Heart left ventricle (tissue), 13 donors: ENCODE measurements around the gene LRMDA.

ENCODE experiments used
- CTCF ChIP-seq, 12 donors: fragments of 200-600 bp; sonication (generic) in 4 of 12; IDR thresholded peaks; one replicate each; pipeline versions ENCODE4 v1.5.0 to v1.8.0; 2018 to 2022; ENCODE audit warnings: antibody characterized with exemption in 12 of 12, mild to moderate bottlenecking in 5 of 12
- POLR2A ChIP-seq, 2 donors: fragments of 450-650 bp; IDR thresholded peaks; one replicate each; pipeline ENCODE4 v1.6.1; 2017; ENCODE audit warnings: antibody characterized with exemption in 2 of 2, mild to moderate bottlenecking in 2 of 2, moderate library complexity in 2 of 2
- donor health status: ischemic (EF 13 %, LVEDD 7.1; RV severe dilation, severe dysfunction).
- donor health status: DM: no; HTN: yes; CAD: no.
- donor health status: DM: no; HTN: no; CAD: no.
- donor health status: ischemic (EF 25% LVEDD 6.9; RV normal size, moderate dysfunction).
- donor health status: ischemic (EF 25% LVEDD 5.7; RV mildly dilated, moderate dysfunction).
- donor health status: ischemic (EF 35%, LVEDD 5.7; RV mildly dilated, moderate dysfunction).
- donor health status: nonischemic (EF 11% LVEDD 7.7; RV severe dilation, severe dysfunction).
- donor health status: DM: yes; HTN: yes; CAD: no.
- donor health status: PGD.
- donor health status: ischemic (EF 29% LVEDD 5.4; RV normal size, mild dysfunction).
- donor health status: nonischemic (EF 23%, LVEDD 6.1; RV moderate dilation, normal function).

DNA sequence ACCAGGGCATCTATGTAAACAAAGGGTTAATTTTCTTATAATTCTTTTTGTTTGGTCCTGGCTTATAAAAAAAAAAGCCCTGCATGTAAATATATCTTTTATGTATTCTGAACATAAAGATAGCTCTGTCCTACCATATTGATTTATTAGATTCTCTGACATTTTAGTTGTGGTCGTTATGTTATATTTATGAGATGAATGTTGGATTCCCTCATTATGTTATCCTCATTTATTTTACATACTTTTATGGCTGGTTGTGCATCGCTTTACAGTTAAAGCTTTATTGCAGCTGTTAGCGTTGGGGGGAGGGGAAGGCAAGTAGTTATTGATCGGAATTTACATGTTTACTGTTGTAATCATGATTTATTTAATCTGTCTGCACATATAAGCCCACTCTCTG, 431.5 kb downstream of the LRMDA start:
- TF ChIP-seq CTCF (IDR thresholded peaks at IDR 0.05) (no peak), POLR2A (IDR thresholded peaks at IDR 0.05) (no peak)
